Uterus (tissue), 2 donors: ENCODE results near the gene CENPVL2.

Source experiments
- CTCF ChIP-seq, 4 experiments: fragments of 200-600 bp in 2 of 4; fragments of 450-650 bp in 2 of 4; sonication (generic) in 2 of 4; IDR thresholded peaks; one replicate each; pipeline ENCODE4 v1.5.1; 2016 to 2019; ENCODE audit warnings: antibody characterized with exemption in 4 of 4, mild to moderate bottlenecking in 2 of 4, moderate library complexity in 1 of 4
- POLR2A ChIP-seq, 2 donors: fragments of 450-650 bp; IDR thresholded peaks; one replicate each; pipeline ENCODE4 v1.6.1; 2016; ENCODE audit warnings: antibody characterized with exemption in 2 of 2, mild to moderate bottlenecking in 1 of 2, moderate library complexity in 1 of 2

GRCh38 chrX:51665981-51666380, 16.6 kb downstream of the CENPVL2 start:
- TF ChIP-seq CTCF (IDR thresholded peaks at IDR 0.05) = no peak
- TF ChIP-seq POLR2A (IDR thresholded peaks at IDR 0.05) = no peak
